ENCODE results near the gene DIDO1. TPM values are rescaled to one million over a fixed set of nuclear protein-coding genes. Genes with fewer than 3 reads are reported as not detected.

Gene DIDO1
- total and polyA plus RNA-seq, 2 of the 13 experiments (the other 11 are each of a cell fraction or from before 2014, with no cell fraction given), result 75.0 to 75.1 TPM

- TF ChIP-seq ZNF318 (CRISPR knock-in tag; IDR thresholded peaks at IDR 0.05) (0 out of 2 replicates have a peak, but pooled peaks have one; percentile 47), PAWR (CRISPR knock-in tag; IDR thresholded peaks at IDR 0.05; ENCODE audit: borderline replicate concordance) (no peak), POLR2AphosphoS5 (IDR thresholded peaks at IDR 0.05; ENCODE audit: low read depth, low read length) (peak; percentile 19; the same call in 1 of the 2 replicates)
Measured at GRCh38 chr20:62958388-62959100, 32.2 kb upstream of the DIDO1 start (continued).

All from HepG2 (cell line).